ENCODE data around the gene TEAD1.

DNA sequence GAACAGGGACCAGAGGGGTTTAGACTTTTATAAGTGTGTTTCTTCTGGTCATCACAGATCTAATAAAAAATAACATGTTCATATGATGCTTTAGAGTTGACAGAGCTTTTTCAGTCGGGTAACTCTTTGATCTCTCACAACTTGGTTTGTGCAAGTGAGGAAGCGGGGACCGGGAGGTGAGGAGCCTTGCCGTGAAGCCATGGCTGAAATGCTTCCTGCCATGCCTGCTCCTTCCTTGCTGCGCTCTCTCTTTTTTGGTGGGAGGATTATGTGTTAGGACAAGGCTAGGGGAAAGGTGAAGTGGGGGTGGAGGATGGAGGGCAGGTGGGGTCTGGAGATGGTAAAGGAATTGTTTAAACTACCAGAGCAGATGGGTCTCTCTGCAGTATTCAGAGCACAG lies 23.8 kb downstream of the TEAD1 start:
- TF ChIP-seq, protein P1, sequence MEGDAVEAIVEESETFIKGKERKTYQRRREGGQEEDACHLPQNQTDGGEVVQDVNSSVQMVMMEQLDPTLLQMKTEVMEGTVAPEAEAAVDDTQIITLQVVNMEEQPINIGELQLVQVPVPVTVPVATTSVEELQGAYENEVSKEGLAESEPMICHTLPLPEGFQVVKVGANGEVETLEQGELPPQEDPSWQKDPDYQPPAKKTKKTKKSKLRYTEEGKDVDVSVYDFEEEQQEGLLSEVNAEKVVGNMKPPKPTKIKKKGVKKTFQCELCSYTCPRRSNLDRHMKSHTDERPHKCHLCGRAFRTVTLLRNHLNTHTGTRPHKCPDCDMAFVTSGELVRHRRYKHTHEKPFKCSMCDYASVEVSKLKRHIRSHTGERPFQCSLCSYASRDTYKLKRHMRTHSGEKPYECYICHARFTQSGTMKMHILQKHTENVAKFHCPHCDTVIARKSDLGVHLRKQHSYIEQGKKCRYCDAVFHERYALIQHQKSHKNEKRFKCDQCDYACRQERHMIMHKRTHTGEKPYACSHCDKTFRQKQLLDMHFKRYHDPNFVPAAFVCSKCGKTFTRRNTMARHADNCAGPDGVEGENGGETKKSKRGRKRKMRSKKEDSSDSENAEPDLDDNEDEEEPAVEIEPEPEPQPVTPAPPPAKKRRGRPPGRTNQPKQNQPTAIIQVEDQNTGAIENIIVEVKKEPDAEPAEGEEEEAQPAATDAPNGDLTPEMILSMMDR (IDR thresholded peaks at IDR 0.05; ENCODE audit: low read depth, low read length, missing input control): no peak
- TF ChIP-seq, protein P2, sequence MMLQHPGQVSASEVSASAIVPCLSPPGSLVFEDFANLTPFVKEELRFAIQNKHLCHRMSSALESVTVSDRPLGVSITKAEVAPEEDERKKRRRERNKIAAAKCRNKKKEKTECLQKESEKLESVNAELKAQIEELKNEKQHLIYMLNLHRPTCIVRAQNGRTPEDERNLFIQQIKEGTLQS (IDR thresholded peaks at IDR 0.05): no peak
- TF ChIP-seq GABPA (IDR thresholded peaks at IDR 0.05 in 1 of 2, conservative IDR thresholded peaks at IDR 0.05 in 1 of 2) (no peak), YY1 (IDR thresholded peaks at IDR 0.05) (no peak)
- TF ChIP-seq, protein P3, sequence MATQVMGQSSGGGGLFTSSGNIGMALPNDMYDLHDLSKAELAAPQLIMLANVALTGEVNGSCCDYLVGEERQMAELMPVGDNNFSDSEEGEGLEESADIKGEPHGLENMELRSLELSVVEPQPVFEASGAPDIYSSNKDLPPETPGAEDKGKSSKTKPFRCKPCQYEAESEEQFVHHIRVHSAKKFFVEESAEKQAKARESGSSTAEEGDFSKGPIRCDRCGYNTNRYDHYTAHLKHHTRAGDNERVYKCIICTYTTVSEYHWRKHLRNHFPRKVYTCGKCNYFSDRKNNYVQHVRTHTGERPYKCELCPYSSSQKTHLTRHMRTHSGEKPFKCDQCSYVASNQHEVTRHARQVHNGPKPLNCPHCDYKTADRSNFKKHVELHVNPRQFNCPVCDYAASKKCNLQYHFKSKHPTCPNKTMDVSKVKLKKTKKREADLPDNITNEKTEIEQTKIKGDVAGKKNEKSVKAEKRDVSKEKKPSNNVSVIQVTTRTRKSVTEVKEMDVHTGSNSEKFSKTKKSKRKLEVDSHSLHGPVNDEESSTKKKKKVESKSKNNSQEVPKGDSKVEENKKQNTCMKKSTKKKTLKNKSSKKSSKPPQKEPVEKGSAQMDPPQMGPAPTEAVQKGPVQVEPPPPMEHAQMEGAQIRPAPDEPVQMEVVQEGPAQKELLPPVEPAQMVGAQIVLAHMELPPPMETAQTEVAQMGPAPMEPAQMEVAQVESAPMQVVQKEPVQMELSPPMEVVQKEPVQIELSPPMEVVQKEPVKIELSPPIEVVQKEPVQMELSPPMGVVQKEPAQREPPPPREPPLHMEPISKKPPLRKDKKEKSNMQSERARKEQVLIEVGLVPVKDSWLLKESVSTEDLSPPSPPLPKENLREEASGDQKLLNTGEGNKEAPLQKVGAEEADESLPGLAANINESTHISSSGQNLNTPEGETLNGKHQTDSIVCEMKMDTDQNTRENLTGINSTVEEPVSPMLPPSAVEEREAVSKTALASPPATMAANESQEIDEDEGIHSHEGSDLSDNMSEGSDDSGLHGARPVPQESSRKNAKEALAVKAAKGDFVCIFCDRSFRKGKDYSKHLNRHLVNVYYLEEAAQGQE (IDR thresholded peaks at IDR 0.05): no peak

Data from liver (tissue), 3 donors.